Stimulated activated CD8-positive, alpha-beta memory T cell treated with anti-CD3 and anti-CD28 coated beads, Interleukin-4, amount 100 ng/mL, for 4 hours (primary cell): Measurements from ENCODE around the gene EGLN2.
A peak's percentile ranks its signal among the peaks of the same experiment; 100 is the strongest.
"Not testable (repeated sequence)": the region's sequence is repeated elsewhere in the genome, so short reads cannot be mapped to it uniquely, and the experiment has no call there.

ENCODE experiments used
- DNase-seq, 2 donors: peaks; one replicate each; pipeline ENCODE4 v3.0.0-alpha.2; 2020; ENCODE audit warnings: low read depth in 2 of 2, low spot score in 1 of 2

EGLN2 gene

DNA sequence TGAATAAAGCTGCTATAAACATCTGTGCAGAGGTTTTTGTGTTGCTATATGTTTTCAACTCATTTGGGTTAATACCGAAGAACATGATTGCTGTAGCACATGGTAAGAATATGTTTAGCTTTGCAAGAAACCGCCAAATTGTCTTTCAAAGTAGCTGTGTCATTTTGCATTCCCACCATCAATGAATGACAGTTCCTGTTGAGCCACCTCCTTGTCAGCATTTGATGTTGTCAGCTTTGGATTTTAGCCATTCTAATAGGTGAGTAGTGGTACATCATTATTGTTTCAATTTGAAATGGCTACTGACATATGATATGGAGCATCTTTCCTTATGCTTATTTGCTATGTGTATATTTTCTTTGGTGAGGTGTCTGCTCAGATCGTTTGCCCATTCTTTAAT lies 43.0 kb downstream of the EGLN2 start:
- DNase-seq: not testable (repeated sequence)

DNA sequence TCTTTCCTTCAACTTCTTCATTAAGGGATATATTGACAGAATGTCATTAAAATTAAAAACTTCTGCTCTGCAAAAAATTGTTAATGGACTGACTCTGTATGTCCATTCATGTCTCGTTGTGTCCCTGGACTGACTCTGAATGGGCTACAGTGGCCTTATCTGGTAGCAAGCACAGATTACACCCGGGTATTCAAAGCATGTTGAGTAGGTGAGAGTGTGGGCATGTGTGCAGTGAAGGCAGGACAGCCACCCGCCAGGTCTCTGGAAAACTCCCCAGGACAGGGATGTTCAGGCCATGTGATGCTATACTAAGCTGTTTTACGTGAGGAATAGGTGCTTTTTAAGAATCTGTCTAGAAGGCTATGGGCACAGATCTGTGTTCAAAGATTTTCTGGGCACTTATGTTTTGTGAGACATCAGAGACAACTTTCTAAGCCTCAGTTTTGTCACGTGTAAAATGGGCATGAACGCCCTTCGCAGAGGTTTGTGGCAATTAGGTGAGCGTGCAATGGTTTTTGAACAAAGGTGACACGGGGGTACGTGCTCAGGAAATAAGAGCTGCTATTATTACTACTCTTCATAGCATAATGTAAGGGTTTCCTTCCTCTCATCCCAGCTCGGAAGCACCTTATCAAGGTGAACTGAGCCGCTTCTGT lies 44.1 kb downstream of the EGLN2 start:
- not testable (repeated sequence) for DNase-seq

DNA sequence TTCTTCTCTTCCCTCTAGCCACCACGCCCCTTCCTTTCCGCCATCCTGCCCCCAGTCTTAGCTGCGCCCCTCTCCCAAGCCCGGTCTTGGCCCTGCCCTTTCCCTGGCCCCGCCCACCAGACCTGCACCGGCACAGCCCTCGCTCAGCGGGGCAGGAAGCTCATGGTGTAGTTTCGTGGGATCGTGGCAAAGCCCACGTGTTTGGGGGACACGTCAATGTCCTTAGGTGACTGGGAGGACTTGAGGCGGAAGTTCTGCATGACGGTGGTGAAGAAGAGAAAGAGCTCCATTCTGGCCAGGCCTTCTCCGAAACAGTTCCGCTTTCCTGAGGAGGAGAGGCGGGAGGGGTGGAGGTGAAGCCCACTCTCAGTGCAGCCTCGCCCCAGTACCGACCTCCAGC lies 44.7 kb downstream of the EGLN2 start:
- DNase-seq: peak; percentile 36 to 67

DNA sequence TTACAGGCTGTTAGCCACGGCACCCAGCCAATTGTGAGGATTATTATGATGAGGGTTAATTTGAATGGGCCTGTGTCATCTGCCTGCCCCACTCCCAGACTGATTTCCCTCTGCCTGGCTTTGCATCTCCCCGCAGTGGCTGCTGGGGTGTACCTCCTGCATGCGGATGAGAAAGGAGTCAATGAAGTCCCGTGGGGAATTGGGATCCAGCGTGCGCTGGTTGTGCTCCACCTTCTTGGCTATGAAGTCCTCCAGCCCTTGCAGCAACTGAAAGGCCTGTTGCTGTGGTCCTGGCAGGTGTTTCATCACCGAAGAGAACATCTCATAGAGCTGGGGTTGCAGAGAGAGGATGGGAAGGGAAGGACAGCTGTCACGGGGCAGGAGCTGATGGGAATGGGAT lies 47.7 kb downstream of the EGLN2 start:
- DNase-seq: not testable (repeated sequence)

DNA sequence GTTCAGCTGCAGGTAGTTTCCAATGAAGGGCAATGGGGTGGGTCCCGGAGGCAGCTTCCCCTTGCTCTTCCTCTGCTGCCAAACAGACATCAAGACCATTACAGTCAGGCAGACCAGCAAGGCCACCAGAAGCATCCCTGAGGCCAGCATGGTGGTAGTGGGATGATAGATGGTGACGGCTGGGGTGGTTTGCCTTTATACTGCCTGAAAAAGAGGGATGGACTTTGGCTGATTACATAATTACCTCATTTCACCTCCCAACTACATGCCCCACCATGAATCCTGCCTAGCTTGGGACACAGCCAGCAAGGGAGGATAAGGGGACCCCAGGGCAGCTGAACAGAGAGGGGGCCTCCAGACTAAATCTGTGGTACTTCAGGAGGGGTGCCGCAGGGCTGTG lies 51.3 kb downstream of the EGLN2 start, which contains the start of gene CYP2A6:
CYP2A6 (minus strand) TSS at position 171 of the 400 bp plus-strand sequence; CDS start at position 150, 21 bp downstream.
- not testable (repeated sequence) for DNase-seq

DNA sequence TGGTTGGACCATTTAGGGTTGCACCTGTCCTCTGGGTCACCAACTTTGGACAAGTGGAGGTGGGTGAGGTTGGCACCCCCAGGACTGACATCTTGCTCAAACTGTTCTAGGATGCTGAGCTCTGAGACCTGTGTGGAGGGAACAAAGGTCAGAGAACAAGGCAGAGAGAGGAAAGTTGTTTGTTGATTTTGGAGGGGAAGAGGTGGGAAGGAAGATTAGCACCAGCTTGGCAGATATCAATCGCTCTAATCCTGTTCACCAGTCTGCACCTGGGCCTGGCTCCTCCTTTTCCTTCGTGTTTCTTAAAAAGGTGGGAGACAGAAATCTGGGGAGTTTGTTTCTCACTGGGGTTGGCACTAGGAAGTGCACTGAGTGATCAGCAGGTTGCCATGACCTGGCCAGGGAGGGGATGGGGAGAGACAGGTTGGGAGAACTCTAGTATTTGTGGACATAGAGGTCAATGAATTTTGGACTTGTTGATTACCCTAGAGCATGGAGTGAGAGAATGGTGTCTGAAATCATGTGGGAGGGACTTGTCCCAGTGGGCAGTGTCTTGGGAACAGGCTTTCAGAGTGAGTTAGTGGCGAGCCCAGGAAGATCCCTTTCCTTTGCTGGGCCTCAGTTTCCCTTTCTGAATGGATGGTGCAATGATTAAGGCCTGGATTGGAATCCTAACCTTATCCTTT lies 53.6 kb downstream of the EGLN2 start:
- DNase-seq: not testable (repeated sequence)
